ENCODE measurements around the gene PLEKHM3. TPM values are rescaled to one million over a fixed set of nuclear protein-coding genes. Genes with fewer than 3 reads are reported as not detected.

PLEKHM3 gene
- total and polyA plus RNA-seq, 2 of the 13 experiments (the other 11 are each of a cell fraction or from before 2014, with no cell fraction given), result 4.5 to 4.7 TPM

DNA sequence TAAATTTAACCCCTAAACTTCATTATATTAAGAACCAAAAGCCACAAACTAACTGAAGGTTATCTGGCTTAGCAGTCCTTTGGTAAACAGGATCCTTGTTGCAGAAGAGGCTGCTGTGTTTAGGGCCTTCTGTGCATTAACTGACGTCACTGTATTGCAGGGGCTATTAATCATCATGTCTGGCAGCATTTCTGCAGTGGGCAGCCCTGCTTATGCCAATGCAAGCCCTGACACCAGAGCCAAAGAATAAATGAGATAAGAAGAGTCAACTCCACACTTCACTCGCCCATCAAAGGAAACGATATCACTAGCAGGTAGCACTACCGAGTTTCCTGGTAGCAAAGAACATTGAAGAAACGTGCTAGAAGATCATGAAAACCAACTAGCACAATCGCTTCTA, 110.6 kb downstream of the PLEKHM3 start:
- FAIRE-seq, result no peak
- BruUV-seq (replicated peaks), result no TSS peak
- ATAC-seq, result no peak
- no peaks in the 10 kb centered on the region for H4K20me1 ChIP-seq (ENCODE audit: insufficient read depth, low read length)
- H2AFZ ChIP-seq (ENCODE audit: low read length), result no peak overlapping the region
- in situ Hi-C loops (cut with HindIII; ENCODE audit: extremely low pct_ligation_motif_present, low pct_unique_long_range_greater_than_20kb) (no loop called here), intact Hi-C loops (cut with micrococcal nuclease; ENCODE audit: unreplicated experiment) (no loop called here)
- H3K79me2 ChIP-seq (ENCODE audit: insufficient read depth, low read length), result no peaks in the 10 kb centered on the region
- no peak overlapping the region for H3K27ac ChIP-seq (ENCODE audit: extremely low read length, insufficient read depth, low read length)
- WGBS (ENCODE audit: low lambda C conversion rate), result 96% methylated on average over 6 of the region's 6 CpGs
- no peak for DNase-seq (ENCODE audit: low spot score)
- no peak overlapping the region for H3K4me2 ChIP-seq (ENCODE audit: low read depth, low read length)
- no peak overlapping the region for H3K9ac ChIP-seq (ENCODE audit: insufficient read depth, low read depth, low read length)
- ChIA-PET CTCF (ENCODE audit: low intra/inter-chr PET ratio, low total read pairs) (no interaction called here), POLR2A (no interaction called here)
- no peaks in the 10 kb centered on the region; a peak in 2 of 5 replicates for H3K36me3 ChIP-seq (replicated peaks in 1 of 2; ENCODE audit: control insufficient read depth in 1 of 2, insufficient read depth in 2 of 2, low read length in 2 of 2)
- H3K9me3 ChIP-seq (ENCODE audit: low read length), result no peaks in the 10 kb centered on the region
- peaks cover 44% of the 10 kb centered on the region for H3K4me1 ChIP-seq (ENCODE audit: insufficient read depth, low read length)
- H3K27me3 ChIP-seq (ENCODE audit: control insufficient read depth in 1 of 2, insufficient read depth in 2 of 2, low read length in 2 of 2), result no peaks in the 10 kb centered on the region
- no peak overlapping the region for H3K4me3 ChIP-seq (replicated peaks in 1 of 3; ENCODE audit: insufficient read depth in 1 of 3, low read depth in 2 of 3, low read length in 3 of 3)
- TF ChIP-seq NFYB (CRISPR knock-in tag; IDR thresholded peaks at IDR 0.05) (no peak), HNRNPLL (IDR thresholded peaks at IDR 0.05; ENCODE audit: low read depth, low read length, poor library complexity, severe bottlenecking) (no peak), ZNF138 (CRISPR knock-in tag; IDR thresholded peaks at IDR 0.05; ENCODE audit: low read depth) (no peak), ZNF720 (CRISPR knock-in tag; IDR thresholded peaks at IDR 0.05) (no peak), ZNF607 (CRISPR knock-in tag; IDR thresholded peaks at IDR 0.05; ENCODE audit: borderline replicate concordance) (no peak), SRY (CRISPR knock-in tag; IDR thresholded peaks at IDR 0.05) (no peak), ZNF530 (CRISPR knock-in tag; IDR thresholded peaks at IDR 0.05; ENCODE audit: low read depth) (no peak), ZNF30 (CRISPR knock-in tag; IDR thresholded peaks at IDR 0.05) (no peak), PHF5A (CRISPR knock-in tag; IDR thresholded peaks at IDR 0.05; ENCODE audit: low read depth, unreplicated experiment) (no peak)
- TF ChIP-seq, protein P1, sequence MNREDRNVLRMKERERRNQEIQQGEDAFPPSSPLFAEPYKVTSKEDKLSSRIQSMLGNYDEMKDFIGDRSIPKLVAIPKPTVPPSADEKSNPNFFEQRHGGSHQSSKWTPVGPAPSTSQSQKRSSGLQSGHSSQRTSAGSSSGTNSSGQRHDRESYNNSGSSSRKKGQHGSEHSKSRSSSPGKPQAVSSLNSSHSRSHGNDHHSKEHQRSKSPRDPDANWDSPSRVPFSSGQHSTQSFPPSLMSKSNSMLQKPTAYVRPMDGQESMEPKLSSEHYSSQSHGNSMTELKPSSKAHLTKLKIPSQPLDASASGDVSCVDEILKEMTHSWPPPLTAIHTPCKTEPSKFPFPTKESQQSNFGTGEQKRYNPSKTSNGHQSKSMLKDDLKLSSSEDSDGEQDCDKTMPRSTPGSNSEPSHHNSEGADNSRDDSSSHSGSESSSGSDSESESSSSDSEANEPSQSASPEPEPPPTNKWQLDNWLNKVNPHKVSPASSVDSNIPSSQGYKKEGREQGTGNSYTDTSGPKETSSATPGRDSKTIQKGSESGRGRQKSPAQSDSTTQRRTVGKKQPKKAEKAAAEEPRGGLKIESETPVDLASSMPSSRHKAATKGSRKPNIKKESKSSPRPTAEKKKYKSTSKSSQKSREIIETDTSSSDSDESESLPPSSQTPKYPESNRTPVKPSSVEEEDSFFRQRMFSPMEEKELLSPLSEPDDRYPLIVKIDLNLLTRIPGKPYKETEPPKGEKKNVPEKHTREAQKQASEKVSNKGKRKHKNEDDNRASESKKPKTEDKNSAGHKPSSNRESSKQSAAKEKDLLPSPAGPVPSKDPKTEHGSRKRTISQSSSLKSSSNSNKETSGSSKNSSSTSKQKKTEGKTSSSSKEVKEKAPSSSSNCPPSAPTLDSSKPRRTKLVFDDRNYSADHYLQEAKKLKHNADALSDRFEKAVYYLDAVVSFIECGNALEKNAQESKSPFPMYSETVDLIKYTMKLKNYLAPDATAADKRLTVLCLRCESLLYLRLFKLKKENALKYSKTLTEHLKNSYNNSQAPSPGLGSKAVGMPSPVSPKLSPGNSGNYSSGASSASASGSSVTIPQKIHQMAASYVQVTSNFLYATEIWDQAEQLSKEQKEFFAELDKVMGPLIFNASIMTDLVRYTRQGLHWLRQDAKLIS (CRISPR knock-in tag; IDR thresholded peaks at IDR 0.05), result no peak
- TF ChIP-seq, protein P2, sequence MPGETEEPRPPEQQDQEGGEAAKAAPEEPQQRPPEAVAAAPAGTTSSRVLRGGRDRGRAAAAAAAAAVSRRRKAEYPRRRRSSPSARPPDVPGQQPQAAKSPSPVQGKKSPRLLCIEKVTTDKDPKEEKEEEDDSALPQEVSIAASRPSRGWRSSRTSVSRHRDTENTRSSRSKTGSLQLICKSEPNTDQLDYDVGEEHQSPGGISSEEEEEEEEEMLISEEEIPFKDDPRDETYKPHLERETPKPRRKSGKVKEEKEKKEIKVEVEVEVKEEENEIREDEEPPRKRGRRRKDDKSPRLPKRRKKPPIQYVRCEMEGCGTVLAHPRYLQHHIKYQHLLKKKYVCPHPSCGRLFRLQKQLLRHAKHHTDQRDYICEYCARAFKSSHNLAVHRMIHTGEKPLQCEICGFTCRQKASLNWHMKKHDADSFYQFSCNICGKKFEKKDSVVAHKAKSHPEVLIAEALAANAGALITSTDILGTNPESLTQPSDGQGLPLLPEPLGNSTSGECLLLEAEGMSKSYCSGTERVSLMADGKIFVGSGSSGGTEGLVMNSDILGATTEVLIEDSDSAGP (CRISPR knock-in tag; IDR thresholded peaks at IDR 0.05; ENCODE audit: borderline replicate concordance), result no peak
- TF ChIP-seq, protein P3, sequence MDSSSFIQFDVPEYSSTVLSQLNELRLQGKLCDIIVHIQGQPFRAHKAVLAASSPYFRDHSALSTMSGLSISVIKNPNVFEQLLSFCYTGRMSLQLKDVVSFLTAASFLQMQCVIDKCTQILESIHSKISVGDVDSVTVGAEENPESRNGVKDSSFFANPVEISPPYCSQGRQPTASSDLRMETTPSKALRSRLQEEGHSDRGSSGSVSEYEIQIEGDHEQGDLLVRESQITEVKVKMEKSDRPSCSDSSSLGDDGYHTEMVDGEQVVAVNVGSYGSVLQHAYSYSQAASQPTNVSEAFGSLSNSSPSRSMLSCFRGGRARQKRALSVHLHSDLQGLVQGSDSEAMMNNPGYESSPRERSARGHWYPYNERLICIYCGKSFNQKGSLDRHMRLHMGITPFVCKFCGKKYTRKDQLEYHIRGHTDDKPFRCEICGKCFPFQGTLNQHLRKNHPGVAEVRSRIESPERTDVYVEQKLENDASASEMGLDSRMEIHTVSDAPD (CRISPR knock-in tag; IDR thresholded peaks at IDR 0.05), result no peak
- TF ChIP-seq, protein P4, sequence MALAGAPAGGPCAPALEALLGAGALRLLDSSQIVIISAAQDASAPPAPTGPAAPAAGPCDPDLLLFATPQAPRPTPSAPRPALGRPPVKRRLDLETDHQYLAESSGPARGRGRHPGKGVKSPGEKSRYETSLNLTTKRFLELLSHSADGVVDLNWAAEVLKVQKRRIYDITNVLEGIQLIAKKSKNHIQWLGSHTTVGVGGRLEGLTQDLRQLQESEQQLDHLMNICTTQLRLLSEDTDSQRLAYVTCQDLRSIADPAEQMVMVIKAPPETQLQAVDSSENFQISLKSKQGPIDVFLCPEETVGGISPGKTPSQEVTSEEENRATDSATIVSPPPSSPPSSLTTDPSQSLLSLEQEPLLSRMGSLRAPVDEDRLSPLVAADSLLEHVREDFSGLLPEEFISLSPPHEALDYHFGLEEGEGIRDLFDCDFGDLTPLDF (CRISPR knock-in tag; IDR thresholded peaks at IDR 0.05), result no peak
- TF ChIP-seq, protein P5, sequence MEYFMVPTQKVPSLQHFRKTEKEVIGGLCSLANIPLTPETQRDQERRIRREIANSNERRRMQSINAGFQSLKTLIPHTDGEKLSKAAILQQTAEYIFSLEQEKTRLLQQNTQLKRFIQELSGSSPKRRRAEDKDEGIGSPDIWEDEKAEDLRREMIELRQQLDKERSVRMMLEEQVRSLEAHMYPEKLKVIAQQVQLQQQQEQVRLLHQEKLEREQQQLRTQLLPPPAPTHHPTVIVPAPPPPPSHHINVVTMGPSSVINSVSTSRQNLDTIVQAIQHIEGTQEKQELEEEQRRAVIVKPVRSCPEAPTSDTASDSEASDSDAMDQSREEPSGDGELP (IDR thresholded peaks at IDR 0.05; ENCODE audit: borderline replicate concordance, low read depth), result no peak

Data from HepG2 (cell line).